Dermis microvascular lymphatic vessel endothelial cell (primary cell): ENCODE measurements around the gene TMBIM1. TPM values are rescaled to one million over a fixed set of nuclear protein-coding genes. Genes with fewer than 3 reads are reported as not detected.

Source experiments
- DNase-seq, 2 donors: peaks; one replicate each; pipeline versions ENCODE4 v3.0.0 to v3.0.0-alpha.2; 2010; ENCODE audit warnings: low read depth in 2 of 2
- total RNA-seq: library from RNA; depleted of rRNA; stranded (reverse); fragments of >200 nt; gene quantifications from 2 replicates; pipeline ENCODE4 v1.2.1, GENCODE V29; 2014

TMBIM1 gene
- total RNA-seq, 1 donor from 2014 or later = 121 TPM

DNA sequence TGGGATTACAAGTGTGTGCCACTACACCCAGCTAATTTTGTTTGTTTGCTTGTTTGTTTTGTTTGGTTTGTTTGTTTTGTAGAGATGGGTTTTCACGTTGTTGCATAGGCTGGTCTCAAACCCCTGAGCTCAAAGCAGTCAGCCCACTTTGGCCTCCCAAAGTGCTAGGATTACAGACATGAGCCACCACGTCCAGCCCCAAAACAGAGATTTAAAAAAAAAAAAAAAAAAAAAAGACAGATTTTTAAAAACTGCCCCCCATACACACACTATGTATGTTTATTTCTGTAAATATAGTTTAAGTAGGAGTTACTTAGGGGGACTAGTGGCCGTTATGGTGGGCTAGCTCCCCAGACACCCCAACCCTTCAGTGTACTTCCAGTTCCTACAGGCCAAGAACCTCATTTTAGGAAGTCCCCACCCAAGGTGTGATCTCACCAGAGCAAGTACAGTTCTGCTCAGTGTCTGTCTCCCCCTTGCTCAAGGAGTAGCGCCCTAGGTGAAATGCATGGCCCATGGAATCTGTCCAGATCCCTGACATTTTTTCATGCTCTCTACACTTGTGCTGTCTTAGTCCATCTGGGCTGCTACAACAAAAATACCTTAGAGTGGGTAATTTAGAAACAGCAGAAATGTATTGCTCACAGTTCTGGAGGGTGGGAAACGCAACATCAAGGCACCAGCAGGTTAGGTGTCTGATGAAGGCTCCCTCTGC is 1.6 kb upstream of the TMBIM1 start:
- DNase-seq = no peak

DNA sequence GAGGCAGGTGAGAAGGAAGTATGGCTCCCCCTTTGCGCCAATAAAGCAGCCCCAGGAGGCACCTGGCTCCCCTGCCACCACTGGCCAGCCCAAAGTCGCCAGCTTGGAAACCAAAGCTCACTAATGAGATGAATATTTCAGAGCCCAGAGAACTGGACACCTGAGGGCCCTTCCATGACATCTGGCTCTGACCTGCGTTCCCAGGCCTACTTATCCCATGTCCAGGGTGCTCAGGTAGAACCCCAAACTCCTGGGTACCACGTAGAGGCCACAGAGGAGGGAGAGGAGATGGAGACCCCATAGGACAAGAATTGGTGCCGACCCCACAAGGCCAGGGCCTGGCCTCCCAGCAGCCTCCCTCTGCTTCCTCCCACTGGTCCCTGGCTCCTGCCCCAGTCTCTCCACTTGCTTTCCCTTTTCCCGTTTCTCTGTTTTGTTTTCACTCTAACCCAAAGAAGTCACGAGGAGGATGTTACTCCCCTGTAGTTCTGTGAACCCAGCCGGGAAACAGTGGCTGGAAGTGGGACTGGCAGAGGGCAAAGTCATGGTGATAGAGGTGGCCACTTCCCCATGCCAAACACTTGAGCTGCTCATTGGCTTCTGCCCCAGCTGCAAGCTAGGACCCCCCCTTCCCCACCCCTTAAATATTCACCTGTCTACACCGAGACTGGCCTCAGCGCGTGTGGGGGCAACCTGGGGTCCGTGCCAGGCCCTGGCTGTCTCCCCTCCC is 820 bp downstream of the TMBIM1 start:
- peak; percentile 33 to 54 for DNase-seq

DNA sequence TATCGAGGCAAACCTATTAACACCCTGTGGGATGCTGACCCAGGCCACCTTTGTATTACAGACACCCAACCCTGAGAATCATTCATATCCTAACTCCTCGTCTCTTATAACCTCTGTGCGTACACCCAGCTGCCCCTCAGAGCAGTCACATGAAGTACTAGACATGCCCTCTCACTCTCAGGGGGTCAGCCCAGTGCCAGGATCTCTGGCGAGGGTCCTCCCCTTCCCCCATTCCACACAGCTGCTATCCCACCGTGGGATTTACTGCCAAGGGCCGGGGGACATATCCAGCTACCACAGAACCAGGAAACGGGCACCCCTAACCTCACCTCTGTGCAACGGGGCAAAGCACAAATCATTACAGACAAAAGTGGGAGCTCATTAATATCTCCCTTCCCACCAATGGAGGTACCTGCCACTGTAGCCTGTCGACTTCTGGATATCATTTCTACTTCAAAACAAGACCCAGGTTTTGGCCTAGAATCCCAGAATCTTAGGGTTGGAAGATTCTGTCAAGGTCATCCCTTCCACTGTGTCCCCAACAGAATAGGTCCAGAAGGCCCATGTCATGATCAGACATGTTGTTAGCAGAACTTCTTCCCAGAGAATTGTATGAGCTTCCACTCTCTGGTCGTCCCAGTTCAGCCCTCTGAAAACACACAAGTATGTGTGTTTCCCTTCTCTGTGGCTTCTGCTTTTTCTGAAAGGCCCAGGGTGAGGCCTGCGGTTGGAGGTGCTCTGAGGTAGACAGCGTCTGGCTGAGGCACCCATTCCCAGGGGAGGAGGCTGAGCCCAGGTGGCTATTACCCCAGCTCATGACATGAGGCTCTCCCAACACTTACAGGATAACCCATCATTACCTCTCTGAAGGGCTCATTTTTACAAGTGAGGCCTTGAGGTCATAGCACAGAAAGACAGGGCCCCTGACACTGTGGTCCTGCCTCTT is 1.7 kb downstream of the TMBIM1 start:
- no peak for DNase-seq

DNA sequence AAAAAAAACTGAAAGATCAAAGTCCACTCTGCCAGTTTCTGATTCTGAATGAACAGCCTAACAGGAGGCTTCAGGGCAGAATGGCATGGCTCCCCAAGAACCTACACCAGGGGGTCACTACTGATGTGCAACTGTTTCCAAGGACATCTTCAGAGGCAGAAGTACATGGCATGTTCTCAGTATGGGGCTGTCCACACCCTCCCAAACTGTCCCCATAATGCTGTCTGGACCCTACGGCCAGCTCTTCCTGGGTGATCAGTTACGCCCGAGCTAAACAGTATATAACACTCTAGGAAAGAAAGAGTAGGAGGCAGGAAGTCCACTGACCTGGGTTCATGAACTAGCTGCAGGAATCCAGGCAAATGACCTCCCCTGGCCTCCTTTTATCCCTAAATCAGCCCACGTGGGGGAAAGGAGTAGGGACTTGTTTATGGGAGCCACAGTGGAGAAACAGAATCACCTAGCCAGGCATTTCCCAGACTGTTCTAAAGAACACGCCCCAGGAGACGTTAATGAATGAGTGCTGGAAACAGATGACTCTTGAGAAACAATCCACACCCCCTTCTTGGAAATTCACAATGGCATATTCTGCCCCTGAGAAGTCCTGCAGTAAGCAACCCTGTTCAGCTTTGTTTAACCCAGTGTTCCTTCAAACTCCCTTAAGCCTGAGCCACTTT is 2.5 kb downstream of the TMBIM1 start:
- peak in 1 of 2 donors; percentile 58 for DNase-seq

DNA sequence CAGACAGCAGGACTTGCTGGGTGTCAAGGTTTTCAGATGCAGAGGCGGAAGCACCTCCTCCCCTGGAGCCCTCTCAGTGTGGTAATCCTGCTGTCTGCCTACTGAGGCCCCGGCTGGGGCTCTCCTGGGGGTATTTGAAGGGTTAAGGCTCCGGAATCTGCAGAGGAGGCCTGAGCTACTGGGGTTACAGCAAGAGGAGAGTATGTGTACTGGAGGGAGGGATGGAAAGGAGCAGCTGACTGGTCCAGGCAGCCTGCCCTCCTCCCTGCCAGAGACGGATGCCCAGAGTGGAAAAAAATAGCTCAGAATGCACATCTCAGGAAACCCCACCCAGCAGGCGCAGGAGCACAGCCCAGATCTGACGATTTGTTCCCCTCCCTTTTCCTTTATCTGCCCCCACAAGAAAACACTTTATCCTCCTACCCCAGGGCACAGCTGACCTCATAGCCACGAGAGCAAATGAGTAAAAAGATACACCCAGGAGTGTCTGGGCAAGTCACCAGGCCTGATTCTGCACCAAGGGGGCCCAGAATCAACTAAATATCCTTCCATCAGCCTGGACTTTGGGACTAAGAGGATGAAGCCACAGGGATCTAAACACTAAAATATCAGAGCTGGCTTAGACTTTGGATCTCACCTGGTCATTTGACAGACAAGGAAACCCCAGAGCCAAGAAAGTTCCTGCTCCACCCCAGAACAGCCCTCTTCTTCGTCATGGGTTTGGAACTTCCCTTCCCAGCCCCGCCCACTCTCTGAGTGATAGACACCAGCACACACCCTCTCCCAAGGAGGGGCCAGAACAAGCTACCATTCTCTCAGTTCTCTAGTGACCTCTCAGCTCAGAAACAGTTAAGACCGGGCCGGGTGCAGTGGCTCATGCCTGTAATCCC is 5.5 kb downstream of the TMBIM1 start:
- peak; percentile 86 to 93 for DNase-seq

DNA sequence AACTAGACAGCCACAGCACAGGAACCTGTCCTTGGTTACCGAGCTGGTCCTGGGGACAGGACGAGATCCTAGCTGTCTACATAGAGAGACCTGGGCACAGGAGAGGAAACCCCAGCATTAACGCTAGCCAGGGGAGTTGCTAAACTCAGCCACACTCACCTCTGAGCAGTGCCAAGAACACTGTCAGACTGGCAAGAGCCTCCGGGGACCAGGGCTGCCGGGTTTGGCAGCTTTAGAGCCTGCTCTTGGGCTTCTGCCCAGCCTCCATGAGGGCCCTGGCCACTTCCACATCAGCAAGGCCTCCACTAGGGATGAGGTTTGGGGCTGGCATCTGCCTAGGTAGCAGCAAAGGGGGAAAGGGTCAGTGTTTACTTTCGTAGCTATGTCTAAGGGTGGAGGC is 6.7 kb downstream of the TMBIM1 start:
- DNase-seq = peak in 1 of 2 donors; percentile 29

DNA sequence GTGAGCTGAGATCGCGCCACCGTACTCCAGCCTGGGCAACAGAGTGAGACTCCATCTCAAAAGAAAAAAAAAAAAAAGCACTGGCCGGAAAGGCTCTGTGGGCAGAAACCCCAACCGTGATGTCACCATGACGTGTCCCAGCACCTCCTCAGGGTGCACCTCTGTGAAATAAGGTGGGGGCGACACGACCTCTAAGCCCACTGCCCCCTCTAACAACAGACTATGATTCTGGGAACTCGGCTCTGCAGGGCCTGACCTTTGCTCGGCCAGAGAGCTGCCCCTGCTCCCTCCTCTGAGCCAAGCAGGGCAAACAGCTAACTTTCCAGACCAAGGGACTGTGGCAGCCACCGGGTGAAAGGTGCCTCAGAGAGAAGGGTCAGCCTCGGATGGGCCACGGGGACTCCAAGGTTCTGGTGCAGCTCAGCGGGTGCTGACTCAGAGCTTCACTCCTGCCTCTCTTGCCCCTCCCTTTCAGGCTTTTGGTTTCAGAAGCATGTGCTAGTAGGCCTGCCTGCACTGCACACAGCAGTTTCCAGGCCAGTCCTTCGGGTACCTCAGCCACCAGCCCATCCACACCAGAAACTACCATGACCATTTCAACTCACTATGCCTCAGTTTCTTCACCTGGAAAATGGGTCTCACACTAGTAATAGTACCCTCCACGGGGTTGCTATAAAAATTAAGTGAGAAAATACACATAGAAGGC is 8.0 kb downstream of the TMBIM1 start:
- DNase-seq = peak in 1 of 2 donors; percentile 42

DNA sequence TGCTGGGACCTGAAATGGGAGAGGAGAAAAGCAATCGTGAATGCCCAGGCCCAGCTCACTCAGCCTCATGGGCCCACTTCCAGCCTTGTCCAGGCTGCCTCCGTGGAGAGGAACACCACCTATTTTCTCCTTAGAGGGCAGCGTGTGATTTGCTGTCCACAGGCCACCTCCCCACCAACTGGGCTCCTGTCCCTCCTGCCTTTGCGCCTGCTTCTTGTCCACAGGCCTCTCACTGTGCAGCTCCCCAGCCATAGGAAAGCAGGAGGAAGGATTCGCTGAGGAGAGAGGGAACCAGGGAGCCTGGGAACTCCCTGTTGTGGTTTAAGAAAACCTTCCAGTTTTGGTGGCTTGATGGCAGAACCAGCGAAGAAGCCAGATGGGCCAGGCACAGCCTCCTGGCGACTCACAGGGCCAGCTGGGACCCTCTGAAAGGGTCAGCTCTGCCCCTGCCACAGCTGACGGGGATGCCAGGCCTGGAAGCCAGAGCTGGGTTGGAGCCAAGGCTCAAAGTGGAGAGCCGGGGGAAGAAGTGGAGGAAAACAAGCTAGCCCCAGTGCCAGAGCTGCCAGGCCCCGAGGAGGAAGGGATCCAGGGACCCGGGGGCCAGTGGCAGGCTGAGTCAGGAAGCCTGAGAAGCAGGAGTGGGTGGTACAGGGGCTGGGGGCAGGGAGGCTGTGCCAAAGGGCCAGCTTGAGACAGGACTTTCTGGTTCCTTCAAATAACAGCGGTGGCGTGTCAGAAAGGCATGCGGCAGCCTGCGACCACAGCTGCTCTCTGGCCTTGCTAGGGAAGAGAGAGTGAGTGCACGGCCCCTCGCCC is 9.9 kb downstream of the TMBIM1 start:
- peak in 1 of 2 donors; percentile 26 for DNase-seq

DNA sequence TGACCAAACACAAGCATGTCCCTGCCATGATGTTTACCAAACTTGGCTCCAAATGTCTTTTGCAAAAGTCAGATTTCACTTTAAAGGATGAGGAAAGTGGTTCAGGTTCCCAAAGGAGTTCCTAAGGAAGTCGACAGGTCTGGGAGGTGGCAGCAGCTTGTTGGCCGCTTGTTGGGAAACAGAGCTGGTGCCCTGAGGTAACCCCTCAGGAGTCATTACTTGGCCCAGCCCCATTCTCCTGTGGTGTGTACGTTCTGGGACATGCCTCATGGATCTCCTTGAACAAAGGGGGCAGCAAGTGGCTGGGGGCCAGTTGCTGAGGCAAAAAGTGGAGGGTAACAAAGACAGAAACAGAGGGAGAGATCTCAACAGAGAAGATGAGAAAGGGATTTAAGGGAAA is 10.9 kb downstream of the TMBIM1 start:
- no peak for DNase-seq

DNA sequence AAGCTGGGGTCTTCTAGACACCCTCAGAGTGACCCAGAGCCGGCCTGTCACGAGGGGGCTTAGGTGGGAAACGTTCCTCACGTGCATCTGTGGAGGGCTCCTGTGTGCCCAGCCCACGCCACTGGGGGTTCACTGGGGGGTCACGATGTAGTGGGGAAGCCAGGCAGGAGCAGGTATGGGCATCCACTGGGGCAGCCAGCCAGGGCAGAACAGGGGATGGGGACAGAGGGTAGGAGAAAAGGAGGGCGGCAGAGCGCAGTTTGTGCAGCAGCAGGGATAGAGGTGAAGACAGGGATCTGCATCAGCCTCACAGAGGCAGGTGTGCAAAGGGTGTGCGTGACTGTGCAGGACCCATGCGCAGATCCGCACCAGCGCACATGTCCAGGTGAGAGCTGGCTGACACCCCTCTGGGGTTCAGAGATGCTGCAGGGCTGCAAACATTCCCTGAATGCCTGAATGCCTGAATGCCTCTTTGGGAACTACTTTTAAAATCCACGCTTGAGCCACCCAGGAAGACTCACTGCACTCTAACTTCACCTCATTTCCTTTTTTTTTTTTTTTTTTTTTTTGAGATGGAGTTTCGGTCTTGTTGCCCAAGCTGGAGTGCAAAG is 11.9 kb downstream of the TMBIM1 start:
- DNase-seq = no peak

DNA sequence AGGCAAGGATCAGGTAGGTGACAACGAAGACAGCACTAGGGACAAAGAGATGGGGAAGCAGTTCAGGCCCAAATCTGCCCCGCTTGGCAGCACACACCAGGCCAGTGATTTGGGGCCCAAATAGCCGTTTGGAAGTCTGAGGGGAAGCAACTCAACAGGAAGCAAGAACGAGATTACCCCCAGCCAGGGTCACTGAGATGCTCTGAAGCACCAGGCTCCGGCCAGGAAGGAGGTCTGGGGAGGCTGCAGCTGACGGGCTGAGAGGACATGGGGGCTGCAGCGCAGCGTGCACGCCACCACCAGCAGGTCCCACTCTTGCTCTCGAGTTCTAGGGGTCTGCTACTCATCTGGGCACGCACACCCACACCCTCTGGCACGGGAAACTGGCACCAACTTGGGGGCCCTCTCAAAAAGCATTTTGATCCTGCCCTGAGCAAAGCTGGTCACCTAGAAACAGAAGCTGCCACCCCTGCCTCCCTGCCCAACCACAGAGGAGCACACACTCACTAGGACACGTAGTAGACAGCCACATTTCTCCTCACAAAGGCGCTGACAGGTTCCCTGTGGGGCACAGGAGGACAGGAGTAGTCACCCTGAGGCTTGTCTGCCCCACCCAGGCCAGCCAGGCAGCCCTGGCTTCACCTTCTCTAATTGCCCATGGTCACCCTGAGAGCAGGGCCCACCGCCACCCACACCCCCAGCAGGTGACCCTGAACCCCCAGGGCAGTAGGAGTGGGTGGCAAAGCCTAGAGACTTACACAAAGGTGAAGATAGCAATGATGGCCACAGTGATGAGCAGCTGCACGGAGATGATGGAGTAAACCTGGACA is 13.6 kb downstream of the TMBIM1 start:
- DNase-seq = no peak

DNA sequence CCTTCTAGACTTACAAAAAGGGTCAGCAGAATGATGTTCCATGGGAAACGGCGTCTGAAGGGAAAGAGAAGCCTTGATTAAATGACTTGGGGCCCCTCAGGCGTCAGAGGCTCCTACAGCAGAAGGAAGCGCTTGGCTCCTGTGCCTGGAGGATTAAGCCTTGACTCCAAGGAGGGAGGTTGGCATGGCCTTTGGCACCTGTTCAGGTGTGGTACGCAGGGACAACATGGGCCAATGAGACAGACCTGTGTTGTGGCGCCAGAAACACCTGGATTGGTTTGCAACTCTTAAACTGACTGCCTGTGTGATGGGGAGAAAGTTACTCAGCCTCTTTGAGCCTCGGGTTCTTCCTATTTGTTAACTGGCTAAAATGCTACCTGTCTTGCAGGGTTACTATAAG is 14.4 kb downstream of the TMBIM1 start:
- no peak for DNase-seq

DNA sequence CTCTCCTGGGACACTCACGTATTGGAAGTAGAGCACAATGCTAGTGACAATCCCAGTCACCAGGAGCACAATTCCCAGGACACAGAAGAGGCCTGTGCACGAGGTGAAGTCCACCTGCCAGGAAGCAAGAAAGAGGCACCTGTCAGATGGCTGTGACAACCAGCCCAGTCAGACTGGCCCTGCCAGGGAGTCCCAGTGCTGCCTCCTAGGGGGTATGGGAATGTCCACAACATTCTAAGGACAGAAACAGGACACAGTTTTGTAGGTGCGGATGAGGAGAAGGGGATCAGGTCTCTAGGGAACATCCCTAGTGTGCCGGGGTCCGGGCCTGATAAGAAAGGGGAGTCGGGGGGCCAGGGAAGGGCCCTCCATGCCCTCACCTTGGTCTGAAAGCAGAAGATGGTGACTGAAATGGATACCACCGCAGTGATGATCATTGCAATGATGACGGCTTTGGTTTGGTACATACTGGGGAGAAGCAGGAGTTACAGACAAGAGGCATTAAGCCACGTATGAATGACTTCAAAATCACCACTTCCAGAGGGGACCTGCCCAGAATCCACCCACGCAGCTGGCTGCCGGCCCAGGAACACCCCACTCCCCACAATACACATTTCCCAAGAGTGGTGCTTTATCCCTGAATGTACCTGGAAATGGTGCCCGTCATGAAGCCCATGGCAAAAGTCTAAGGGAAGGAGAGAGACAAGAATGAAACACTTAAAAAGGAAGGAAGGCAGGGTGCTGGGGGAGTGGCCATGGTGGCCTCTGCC is 15.1 kb downstream of the TMBIM1 start:
- DNase-seq = no peak

DNA sequence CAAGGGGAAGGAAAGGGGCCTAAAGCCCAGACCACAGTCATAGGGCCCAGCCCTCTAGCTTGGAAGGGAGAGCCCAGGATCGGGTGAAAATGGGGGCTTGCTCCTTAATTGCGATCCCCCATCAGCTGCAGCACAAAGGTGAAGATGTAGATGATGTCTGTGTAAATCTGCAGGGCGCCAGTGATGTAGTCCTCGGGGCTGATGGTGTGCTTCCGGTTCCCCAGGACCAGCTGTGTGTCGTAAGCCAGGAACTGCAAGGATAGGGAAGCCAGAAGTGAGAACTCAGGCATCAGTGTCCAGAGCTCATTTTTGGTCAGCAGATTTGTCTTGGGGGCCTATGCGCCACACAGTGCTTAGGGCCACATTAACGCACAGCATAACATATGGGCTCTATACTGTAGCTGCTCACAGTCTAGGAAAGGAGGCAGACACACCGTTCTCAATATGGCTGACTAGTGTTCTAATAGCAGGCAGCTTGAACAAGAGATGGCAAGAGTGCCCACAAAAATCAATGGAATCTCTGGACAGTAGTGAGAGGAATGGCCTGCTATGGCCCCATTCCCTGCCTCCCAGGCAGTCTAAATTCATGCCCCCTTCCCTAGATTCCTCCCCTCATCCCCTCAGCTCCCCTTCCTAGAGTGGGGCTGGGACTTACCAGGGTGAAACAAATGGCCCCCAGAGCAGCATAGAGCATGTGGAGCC is 16.8 kb downstream of the TMBIM1 start:
- no peak for DNase-seq

DNA sequence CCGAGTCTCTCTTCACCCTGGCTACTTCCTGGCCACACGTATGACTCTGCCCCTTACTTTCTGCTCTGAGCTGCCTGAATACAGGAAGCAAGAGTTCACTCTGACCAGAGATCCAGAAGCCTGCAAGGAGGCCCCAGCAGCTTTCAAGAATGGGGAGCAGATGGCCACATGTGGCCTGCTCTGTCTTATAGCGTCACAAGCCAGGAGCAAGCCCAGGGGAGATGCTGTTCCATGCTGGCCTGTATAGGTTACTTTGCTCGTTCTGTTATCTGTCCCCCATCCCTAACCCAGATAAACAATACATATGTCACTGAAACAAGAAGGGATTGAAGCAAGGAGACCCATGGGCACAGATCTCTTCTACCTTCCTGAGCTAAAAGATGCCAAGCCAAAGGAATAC is 17.7 kb downstream of the TMBIM1 start:
- DNase-seq = no peak

DNA sequence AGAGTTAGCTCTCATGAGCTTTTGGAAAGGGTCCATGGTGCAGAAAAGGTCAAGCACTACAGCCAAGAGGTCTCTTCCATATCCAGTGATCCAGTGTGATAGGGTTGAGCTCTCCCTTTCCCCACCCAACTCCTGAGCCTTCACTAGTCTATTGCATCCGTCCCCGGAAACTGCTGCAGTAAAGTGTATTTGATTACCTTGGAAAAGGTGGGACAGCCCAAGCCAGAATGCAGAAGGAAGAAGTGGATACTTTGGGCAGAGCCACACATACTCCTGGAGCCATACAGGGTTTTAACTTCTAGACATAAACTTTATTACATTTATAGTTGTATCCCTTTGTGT is 18.4 kb downstream of the TMBIM1 start:
- DNase-seq = no peak
